ENCODE data around the gene MED13L. TPM values are rescaled to one million over a fixed set of nuclear protein-coding genes. Genes with fewer than 3 reads are reported as not detected.
A peak's percentile ranks its signal among the peaks of the same experiment; 100 is the strongest.

MED13L gene
- total and polyA plus RNA-seq, 2 of the 8 experiments (the other 6 are each of a cell fraction or from before 2014, with no cell fraction given), result 15.9 to 51.7 TPM

DNA sequence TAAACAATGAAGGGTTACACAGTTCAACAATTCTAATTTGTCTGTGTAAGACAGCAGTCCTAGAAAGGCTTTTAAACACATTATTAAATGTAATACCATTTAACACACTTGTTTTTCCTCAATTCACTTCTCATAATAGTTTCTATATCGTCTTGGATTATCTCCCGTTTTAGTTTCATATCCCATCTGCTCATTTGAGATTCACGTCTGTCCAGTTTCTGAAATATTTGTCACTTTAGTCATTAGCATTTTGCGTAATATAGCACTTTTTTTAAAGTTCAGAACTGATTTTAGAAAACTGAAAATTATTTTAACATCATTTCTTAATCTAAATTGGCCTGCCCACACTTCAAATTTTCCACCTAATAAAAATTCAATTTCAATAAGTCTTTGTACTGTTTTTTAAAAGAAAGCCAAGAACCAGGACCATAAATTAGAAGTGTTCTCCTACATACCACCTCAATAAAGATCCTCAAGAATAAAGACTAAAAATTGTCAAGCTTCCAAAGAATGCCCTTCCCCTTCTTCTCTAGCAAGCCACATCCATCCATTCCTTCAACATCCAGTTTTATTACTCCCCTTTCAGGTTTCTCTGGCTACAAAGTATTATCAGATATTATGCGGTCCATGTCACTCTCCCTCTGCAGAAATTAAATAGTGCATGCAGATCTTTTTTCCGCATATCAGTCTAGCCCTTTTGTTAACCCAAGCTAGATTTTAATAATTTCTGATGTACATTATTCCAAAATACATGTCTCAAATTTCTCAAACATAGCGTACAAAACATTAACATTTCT, 11.9 kb downstream of the MED13L start:
- H3K4me3 ChIP-seq (ENCODE audit: extremely low read depth in 1 of 4, insufficient read depth in 2 of 4, low read depth in 3 of 4, low read length in 4 of 4), result no peak overlapping the region
- H4K91ac ChIP-seq (replicated peaks; ENCODE audit: insufficient read length, low read length), result no peak overlapping the region
- H3K27me3 ChIP-seq (replicated peaks in 1 of 4; ENCODE audit: control insufficient read depth in 3 of 4, extremely low read depth in 1 of 4, insufficient read depth in 3 of 4, low read length in 3 of 4), result no peaks in the 10 kb centered on the region
- no peak overlapping the region for H4K5ac ChIP-seq (ENCODE audit: insufficient read length, low read depth, low read length)
- no peaks in the 10 kb centered on the region for H3K9me3 ChIP-seq (ENCODE audit: insufficient read depth in 2 of 2, low read depth in 1 of 2, low read length in 1 of 2)
- H3K14ac ChIP-seq (ENCODE audit: insufficient read length), result no peak overlapping the region
- no peak overlapping the region for H3K27ac ChIP-seq (ENCODE audit: low read depth, low read length)
- peaks cover 0 to 8% (median 6%) of the 10 kb centered on the region in 4 experiments; a peak in 4 of 7 replicates for H3K4me1 ChIP-seq (replicated peaks in 1 of 4; ENCODE audit: control insufficient read depth in 3 of 4, insufficient read depth in 4 of 4, low read length in 3 of 4)
- 88% methylated on average over 7 of the region's 7 CpGs; no CpG with 5 or more reads in 1 of the 2 experiments for WGBS, 2 experiments (ENCODE audit: extremely low coverage in 1 of 2, insufficient coverage in 1 of 2, insufficient read length in 1 of 2, insufficient replicate concordance in 2 of 2, low coverage in 1 of 2, low lambda C conversion rate in 2 of 2, missing lambda C conversion rate in 1 of 2)
- H3K18ac ChIP-seq (ENCODE audit: extremely low read depth, low read length), result no peak overlapping the region
- ChIA-PET POLR2A (ENCODE audit: partially characterized antibody) (interaction anchor here (0.8 to 1.6 kb wide), 3 partner anchors 10 to 26 kb away, joined by 3 to 9 read pairs (median 5); no protein-coding TSS in a partner anchor), CTCF (ENCODE audit: partially characterized antibody) (interaction anchor here (0.7 to 2.1 kb wide), 6 partner anchors 7 to 423 kb away, joined by 3 to 10 read pairs (median 3); no protein-coding TSS in a partner anchor)
- no peak overlapping the region for H3K23ac ChIP-seq (ENCODE audit: insufficient read length)
- H2BK120ac ChIP-seq (replicated peaks; ENCODE audit: low read depth, low read length), result no peak overlapping the region
- FAIRE-seq, result no peak
- peaks cover 27 to 100% of the 10 kb centered on the region in 2 experiments; a peak in 3 of 4 replicates for H3K79me2 ChIP-seq (ENCODE audit: control insufficient read depth in 1 of 2, insufficient read depth in 2 of 2, low read length in 2 of 2)
- no peak overlapping the region for H2AFZ ChIP-seq (ENCODE audit: low read length)
- no peak overlapping the region for H2AK5ac ChIP-seq (ENCODE audit: low read depth, low read length)
- no peak for DNase-seq (ENCODE audit: low read depth in 1 of 2, low spot score in 2 of 2)
- no peak overlapping the region for H2BK15ac ChIP-seq (ENCODE audit: low read length)
- H3K79me1 ChIP-seq (ENCODE audit: low read depth, low read length), result peaks cover 8% of the 10 kb centered on the region
- H4K8ac ChIP-seq (ENCODE audit: extremely low read depth, insufficient read depth, low read length), result no peak overlapping the region
- no peaks in the 10 kb centered on the region for H3K36me3 ChIP-seq (ENCODE audit: control insufficient read depth in 2 of 4, insufficient read depth in 4 of 4, low read length in 3 of 4)
- H2BK20ac ChIP-seq (ENCODE audit: low read length), result no peak overlapping the region
- no peak overlapping the region for H3K4me2 ChIP-seq (ENCODE audit: insufficient read depth in 1 of 2, low read depth in 2 of 2, low read length in 2 of 2)
- H3K9ac ChIP-seq (replicated peaks in 1 of 4; ENCODE audit: extremely low read depth in 1 of 4, low read depth in 3 of 4, low read length in 3 of 4), result no peak overlapping the region
- H2BK5ac ChIP-seq (ENCODE audit: low read depth, low read length), result no peak overlapping the region
- H3K4ac ChIP-seq (replicated peaks; ENCODE audit: insufficient read length, low read depth, low read length), result no peak overlapping the region
- H3K23me2 ChIP-seq (ENCODE audit: low read depth, low read length), result no peaks in the 10 kb centered on the region
- no peak overlapping the region for H2BK12ac ChIP-seq (ENCODE audit: low read depth, low read length)
- H4K20me1 ChIP-seq (replicated peaks in 1 of 2; ENCODE audit: control insufficient read depth in 1 of 2, insufficient read depth in 2 of 2, low read length in 2 of 2), result peaks cover 0 to 13% of the 10 kb centered on the region in 2 experiments
- peak overlapping the region; percentile 19 for H3K56ac ChIP-seq (replicated peaks; ENCODE audit: insufficient read length, low read depth, low read length)
- TF ChIP-seq SIN3A (conservative IDR thresholded peaks at IDR 0.05 in 1 of 2, IDR thresholded peaks at IDR 0.05 in 1 of 2; ENCODE audit: low read depth in 1 of 2, low read length in 2 of 2), result no peak
- no peak for TF ChIP-seq RNF2 (IDR thresholded peaks at IDR 0.05; ENCODE audit: borderline replicate concordance, low read depth, low read length, missing control alignments, poor library complexity, severe bottlenecking)
- TF ChIP-seq CEBPB (IDR thresholded peaks at IDR 0.05; ENCODE audit: low read depth, low read length), result no peak
- no peak for TF ChIP-seq SP2 (IDR thresholded peaks at IDR 0.05; ENCODE audit: low read length)
- TF ChIP-seq BRCA1 (IDR thresholded peaks at IDR 0.05; ENCODE audit: low read depth, low read length), result no peak
- TF ChIP-seq, protein P1, sequence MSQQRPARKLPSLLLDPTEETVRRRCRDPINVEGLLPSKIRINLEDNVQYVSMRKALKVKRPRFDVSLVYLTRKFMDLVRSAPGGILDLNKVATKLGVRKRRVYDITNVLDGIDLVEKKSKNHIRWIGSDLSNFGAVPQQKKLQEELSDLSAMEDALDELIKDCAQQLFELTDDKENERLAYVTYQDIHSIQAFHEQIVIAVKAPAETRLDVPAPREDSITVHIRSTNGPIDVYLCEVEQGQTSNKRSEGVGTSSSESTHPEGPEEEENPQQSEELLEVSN (IDR thresholded peaks at IDR 0.05), result no peak
- no peak for TF ChIP-seq KDM1A (IDR thresholded peaks at IDR 0.05; ENCODE audit: borderline replicate concordance, low read length)
- TF ChIP-seq POLR2A (IDR thresholded peaks at IDR 0.05; ENCODE audit: control extremely low read depth in 1 of 2, low read depth in 2 of 2, low read length in 2 of 2), result no peak
- TF ChIP-seq POLR2AphosphoS5 (IDR thresholded peaks at IDR 0.05; ENCODE audit: low read depth, low read length), result no peak
- no peak for TF ChIP-seq CREB1 (IDR thresholded peaks at IDR 0.05)
- no peak for TF ChIP-seq EGR1 (IDR thresholded peaks at IDR 0.05; ENCODE audit: borderline replicate concordance, low read depth, low read length)
- TF ChIP-seq MAFK (IDR thresholded peaks at IDR 0.05; ENCODE audit: low read depth, low read length), result no peak
